Measurements from ENCODE around the gene NOTUM. TPM values are rescaled to one million over a fixed set of nuclear protein-coding genes. Genes with fewer than 3 reads are reported as not detected.

The NOTUM gene
- total RNA-seq: 1 to 10 TPM; 2.3 to 7.6 TPM
- 1 to 10 TPM in 1 of 2 donors, under 1 TPM in 1; 0.71 to 2.0 TPM for polyA plus RNA-seq
- long read RNA-seq, donor 1, transcript NOTUM-201 (11 exons, 2,329 nt): major isoform, 25 of 175 reads
- long read RNA-seq, donor 1, partial matches to known transcripts: 112 of 175 reads
- long read RNA-seq, donor 1, other reads (novel, unspliced or antisense): 38 of 175 reads
- long read RNA-seq, donor 2, partial matches to known transcripts: 0 of 4 reads
- long read RNA-seq, donor 2, other reads (novel, unspliced or antisense): 0 of 4 reads
- long read RNA-seq, donor 3, transcript NOTUM-201 (11 exons, 2,329 nt): major isoform, 7 of 7 reads
- long read RNA-seq, donor 3, partial matches to known transcripts: 0 of 7 reads
- long read RNA-seq, donor 3, other reads (novel, unspliced or antisense): 0 of 7 reads
- long read RNA-seq, donor 4, transcript NOTUM-201 (11 exons, 2,329 nt): major isoform, 5 of 5 reads
- long read RNA-seq, donor 4, partial matches to known transcripts: 0 of 5 reads
- long read RNA-seq, donor 4, other reads (novel, unspliced or antisense): 0 of 5 reads
- long read RNA-seq, donor 5, transcript NOTUM-201 (11 exons, 2,329 nt): major isoform, 12 of 25 reads
- long read RNA-seq, donor 5, partial matches to known transcripts: 0 of 25 reads
- long read RNA-seq, donor 5, other reads (novel, unspliced or antisense): 12 of 25 reads

DNA sequence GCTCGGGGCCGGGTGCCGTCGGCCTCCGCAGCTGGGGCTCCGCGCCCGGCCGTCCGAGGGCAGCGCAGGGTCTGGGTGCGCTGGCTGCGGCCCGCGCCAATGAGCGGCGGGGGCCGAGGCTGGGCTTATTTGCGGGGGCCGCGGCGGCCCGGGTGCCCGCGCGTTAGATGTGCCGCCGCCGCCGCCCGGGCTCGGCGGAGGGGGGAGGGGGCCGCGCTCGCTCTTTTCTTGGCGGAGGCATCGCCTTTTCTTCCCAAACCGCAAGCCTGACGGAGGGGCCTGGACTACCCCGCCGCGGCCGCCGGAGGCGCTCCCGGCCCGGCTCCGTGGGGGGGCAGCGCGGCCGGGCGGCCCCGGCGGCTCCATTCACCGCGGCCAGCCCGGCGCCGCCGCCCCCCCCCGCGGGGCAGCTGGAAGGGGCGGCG lies at the start of gene NOTUM:
Gene NOTUM, minus strand, starts transcription at position 101 of the 425 bp plus-strand sequence. CDS start 278 bp downstream, outside the sequence.
- no peaks in the 10 kb centered on the region for H3K9me3 ChIP-seq (ENCODE audit: control insufficient read depth in 4 of 4, insufficient read depth in 3 of 4, low read length in 3 of 4)
- H3K27me3 ChIP-seq (ENCODE audit: control insufficient read depth in 3 of 3, insufficient read depth in 3 of 3, low read length in 2 of 3): peaks cover 0 to 26% (median 7%) of the 10 kb centered on the region in 3 donors
- H3K9ac ChIP-seq (ENCODE audit: insufficient read depth in 1 of 2, low read length in 2 of 2): no peak within 1 kb of the TSS
- H3K4me3 ChIP-seq: peak within 1 kb of the TSS; percentile 9
- DNase-seq: peak; percentile 47 to 69 (median 66)
- WGBS, 2 donors: 1% methylated on average over 65 of the region's 65 CpGs; no CpG with 5 or more reads in 1 of the 2 donors
- H3K4me1 ChIP-seq (ENCODE audit: control insufficient read depth in 5 of 5, insufficient read depth in 5 of 5, low read length in 5 of 5): peaks cover 0 to 11% (median 6%) of the 10 kb centered on the region in 5 donors
- no peak within 1 kb of the TSS for H3K27ac ChIP-seq (ENCODE audit: low read depth in 1 of 2, low read length in 1 of 2)
- no peaks in the 10 kb centered on the region for H3K36me3 ChIP-seq (ENCODE audit: control insufficient read depth in 4 of 4, insufficient read depth in 4 of 4, low read length in 4 of 4)
- no peak for ATAC-seq (ENCODE audit: insufficient read depth, low FRiP score)
- TF ChIP-seq, protein P1, sequence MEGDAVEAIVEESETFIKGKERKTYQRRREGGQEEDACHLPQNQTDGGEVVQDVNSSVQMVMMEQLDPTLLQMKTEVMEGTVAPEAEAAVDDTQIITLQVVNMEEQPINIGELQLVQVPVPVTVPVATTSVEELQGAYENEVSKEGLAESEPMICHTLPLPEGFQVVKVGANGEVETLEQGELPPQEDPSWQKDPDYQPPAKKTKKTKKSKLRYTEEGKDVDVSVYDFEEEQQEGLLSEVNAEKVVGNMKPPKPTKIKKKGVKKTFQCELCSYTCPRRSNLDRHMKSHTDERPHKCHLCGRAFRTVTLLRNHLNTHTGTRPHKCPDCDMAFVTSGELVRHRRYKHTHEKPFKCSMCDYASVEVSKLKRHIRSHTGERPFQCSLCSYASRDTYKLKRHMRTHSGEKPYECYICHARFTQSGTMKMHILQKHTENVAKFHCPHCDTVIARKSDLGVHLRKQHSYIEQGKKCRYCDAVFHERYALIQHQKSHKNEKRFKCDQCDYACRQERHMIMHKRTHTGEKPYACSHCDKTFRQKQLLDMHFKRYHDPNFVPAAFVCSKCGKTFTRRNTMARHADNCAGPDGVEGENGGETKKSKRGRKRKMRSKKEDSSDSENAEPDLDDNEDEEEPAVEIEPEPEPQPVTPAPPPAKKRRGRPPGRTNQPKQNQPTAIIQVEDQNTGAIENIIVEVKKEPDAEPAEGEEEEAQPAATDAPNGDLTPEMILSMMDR (IDR thresholded peaks at IDR 0.05; ENCODE audit: control extremely low read depth, extremely low read depth): no peak

DNA sequence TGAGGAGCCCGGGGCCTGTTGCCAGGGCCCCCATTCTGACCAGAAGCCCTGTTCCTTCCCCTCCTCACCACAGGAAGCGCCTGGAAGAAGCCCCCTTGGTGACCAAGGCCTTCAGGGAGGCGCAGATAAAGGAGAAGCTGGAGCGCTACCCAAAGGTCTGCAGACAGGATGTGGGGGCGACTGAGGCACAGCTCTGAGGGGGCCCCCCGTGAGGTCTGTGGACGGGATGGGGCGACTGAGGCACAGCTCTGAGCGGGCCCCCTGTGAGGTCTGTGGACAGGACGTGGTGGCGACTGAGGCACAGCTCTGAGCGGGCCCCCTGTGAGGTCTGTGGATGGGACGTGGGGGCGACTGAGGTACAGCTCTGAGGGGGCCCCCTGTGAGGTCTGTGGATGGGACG lies 48.4 kb upstream of the NOTUM start:
- H3K9ac ChIP-seq (ENCODE audit: insufficient read depth in 1 of 2, low read length in 2 of 2): no peak overlapping the region
- ATAC-seq (ENCODE audit: insufficient read depth, low FRiP score) (no peak), DNase-seq (no peak)
- H3K9me3 ChIP-seq (ENCODE audit: control insufficient read depth in 4 of 4, insufficient read depth in 3 of 4, low read length in 3 of 4): no peaks in the 10 kb centered on the region
- TF ChIP-seq, protein P1 (IDR thresholded peaks at IDR 0.05; ENCODE audit: control extremely low read depth, extremely low read depth): no peak
- peaks cover 0 to 35% (median 3%) of the 10 kb centered on the region in 5 donors for H3K4me1 ChIP-seq (ENCODE audit: control insufficient read depth in 5 of 5, insufficient read depth in 5 of 5, low read length in 5 of 5)
- no peak overlapping the region for H3K4me3 ChIP-seq
- H3K27ac ChIP-seq (ENCODE audit: low read depth in 1 of 2, low read length in 1 of 2): no peak overlapping the region
- H3K36me3 ChIP-seq (ENCODE audit: control insufficient read depth in 4 of 4, insufficient read depth in 4 of 4, low read length in 4 of 4): peaks cover 0 to 23% (median 0%) of the 10 kb centered on the region in 4 donors
- WGBS, 2 donors: 69 to 83% methylated on average over 15 of the region's 15 CpGs
- no peaks in the 10 kb centered on the region for H3K27me3 ChIP-seq (ENCODE audit: control insufficient read depth in 3 of 3, insufficient read depth in 3 of 3, low read length in 2 of 3)

DNA sequence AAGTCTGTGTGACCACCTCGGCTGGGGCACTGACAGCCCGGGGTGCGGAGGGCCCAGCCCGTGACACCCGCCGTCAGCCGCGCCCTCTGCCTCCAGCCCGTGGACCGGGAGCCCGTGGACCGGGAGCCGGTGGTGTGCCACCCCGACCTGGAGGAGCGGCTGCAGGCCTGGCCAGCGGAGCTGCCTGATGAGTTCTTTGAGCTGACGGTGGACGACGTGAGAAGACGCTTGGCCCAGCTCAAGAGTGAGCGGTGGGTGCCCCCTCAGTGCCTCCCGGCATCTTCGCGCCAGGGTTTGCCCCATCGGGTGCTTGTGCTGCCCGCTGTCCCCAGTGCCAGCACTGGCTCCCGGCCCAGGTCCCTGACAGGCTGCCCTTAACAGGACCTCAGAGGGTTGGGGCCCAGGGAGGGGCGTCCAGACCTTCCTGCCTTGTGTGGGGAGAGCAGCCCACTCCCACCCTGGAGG lies 48.0 kb upstream of the NOTUM start:
- Histone ChIP-seq H3K9me3 (ENCODE audit: control insufficient read depth in 4 of 4, insufficient read depth in 3 of 4, low read length in 3 of 4) (no peaks in the 10 kb centered on the region), H3K27me3 (ENCODE audit: control insufficient read depth in 3 of 3, insufficient read depth in 3 of 3, low read length in 2 of 3) (no peaks in the 10 kb centered on the region), H3K9ac (ENCODE audit: insufficient read depth in 1 of 2, low read length in 2 of 2) (no peak overlapping the region), H3K27ac (ENCODE audit: low read depth in 1 of 2, low read length in 1 of 2) (no peak overlapping the region), H3K4me1 (ENCODE audit: control insufficient read depth in 5 of 5, insufficient read depth in 5 of 5, low read length in 5 of 5) (peaks cover 0 to 35% (median 3%) of the 10 kb centered on the region in 5 donors), H3K36me3 (ENCODE audit: control insufficient read depth in 4 of 4, insufficient read depth in 4 of 4, low read length in 4 of 4) (peaks cover 0 to 23% (median 0%) of the 10 kb centered on the region in 4 donors), H3K4me3 (no peak overlapping the region)
- TF ChIP-seq, protein P1 (IDR thresholded peaks at IDR 0.05; ENCODE audit: control extremely low read depth, extremely low read depth): no peak
- ATAC-seq (ENCODE audit: insufficient read depth, low FRiP score): no peak
- WGBS, 2 donors: 85 to 91% methylated on average over 23 to 28 of the region's 28 CpGs
- no peak for DNase-seq

All from lung (tissue), 16 donors.